Esophagus mucosa (tissue), 1 donor: ENCODE measurements around the gene OCA2. TPM values are rescaled to one million over a fixed set of nuclear protein-coding genes. Genes with fewer than 3 reads are reported as not detected.
"Not testable (repeated sequence)": the region's sequence is repeated elsewhere in the genome, so short reads cannot be mapped to it uniquely, and the experiment has no call there.

Source experiments
- ATAC-seq: fragments of 200-7000 bp; cut with Tn5 transposase; one replicate; pipeline ENCODE4 v1.9.1; 2020
- total RNA-seq: library from RNA; stranded (reverse); gene quantifications from one replicate; pipeline ENCODE4 v1.2.4, GENCODE V29; 2023
- donor health status: DM: yes; HTN: yes; CAD: no.

OCA2 gene
- total RNA-seq, 1 donor from 2014 or later: 1.6 TPM

DNA sequence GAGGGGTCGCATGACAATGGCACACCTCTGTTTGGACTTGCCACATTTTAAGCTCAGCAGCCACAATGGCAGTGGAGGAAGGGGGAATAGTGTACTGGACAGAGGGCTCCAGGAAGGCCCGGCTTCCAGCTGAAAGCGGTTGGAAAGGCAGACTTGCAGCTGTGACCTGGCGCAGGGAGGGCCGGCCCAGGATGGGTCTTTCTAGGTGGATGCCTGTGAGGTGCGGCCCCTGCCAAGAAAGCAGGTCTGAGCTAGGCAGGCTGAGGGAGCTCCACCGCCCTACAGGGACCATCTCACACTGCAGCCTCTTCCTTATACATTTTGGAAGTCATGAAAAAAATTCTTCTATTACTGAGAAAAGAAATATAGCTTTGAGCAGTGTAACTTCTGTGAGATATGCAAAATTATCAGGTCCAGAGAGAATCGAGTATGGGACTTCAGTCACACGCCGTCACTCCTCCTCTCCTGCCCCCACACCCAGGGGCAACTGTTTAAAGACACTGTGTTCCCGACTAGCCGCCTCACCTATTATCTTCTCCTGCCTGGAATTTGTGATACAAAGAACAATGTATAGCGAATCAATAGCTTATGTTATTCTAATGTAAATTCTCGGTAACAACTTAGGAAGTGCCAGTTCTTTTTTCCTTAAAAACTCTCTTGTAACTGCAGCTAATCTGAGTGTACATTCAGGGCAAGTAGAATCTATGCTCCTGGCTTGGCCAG, 331.0 kb downstream of the OCA2 start:
- ATAC-seq: no peak

DNA sequence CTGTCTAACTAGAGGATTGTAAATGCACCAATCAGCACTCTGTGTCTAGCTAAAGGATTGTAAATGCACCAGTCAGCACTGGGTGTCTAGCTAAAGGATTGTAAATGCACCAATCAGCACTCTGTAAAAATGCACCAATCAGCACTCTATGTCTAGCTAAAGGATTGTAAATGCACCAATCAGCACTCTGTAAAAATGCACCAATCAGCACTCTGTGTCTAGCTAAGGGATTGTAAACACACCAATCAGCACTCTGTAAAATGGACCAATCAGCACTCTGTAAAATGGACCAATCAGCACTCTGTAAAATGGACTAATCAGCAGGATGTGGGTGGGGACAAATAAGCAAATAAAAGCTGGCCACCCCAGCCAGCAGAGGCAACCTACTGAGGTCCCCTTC, 331.7 kb downstream of the OCA2 start:
- ATAC-seq: not testable (repeated sequence)

- ATAC-seq: no peak
Measured at GRCh38 chr15:27764339-27764738, 334.8 kb downstream of the OCA2 start.

GRCh38 chr15:27763514-27763913, 335.6 kb downstream of the OCA2 start:
- no peak for ATAC-seq

GRCh38 chr15:27762471-27762870, 336.6 kb downstream of the OCA2 start:
- no peak for ATAC-seq

DNA sequence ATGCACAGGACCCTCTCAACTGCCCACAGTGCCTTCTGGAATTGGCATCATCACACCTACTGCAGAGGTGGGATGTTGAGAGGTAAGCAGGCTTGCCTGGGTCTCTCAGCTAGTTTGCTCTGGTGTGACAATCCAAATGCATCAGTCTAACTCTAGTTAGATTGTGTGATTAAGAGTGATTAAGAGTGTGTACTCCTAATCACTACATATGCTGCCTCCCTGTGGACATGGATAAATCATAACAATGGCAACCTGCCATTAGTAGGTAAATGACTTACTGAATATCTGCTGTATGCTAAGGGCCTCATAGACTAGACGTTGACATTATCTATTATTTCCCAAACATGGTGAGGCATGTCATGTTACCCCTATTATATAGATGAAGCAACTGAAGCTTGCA, 342.1 kb downstream of the OCA2 start:
- no peak for ATAC-seq

DNA sequence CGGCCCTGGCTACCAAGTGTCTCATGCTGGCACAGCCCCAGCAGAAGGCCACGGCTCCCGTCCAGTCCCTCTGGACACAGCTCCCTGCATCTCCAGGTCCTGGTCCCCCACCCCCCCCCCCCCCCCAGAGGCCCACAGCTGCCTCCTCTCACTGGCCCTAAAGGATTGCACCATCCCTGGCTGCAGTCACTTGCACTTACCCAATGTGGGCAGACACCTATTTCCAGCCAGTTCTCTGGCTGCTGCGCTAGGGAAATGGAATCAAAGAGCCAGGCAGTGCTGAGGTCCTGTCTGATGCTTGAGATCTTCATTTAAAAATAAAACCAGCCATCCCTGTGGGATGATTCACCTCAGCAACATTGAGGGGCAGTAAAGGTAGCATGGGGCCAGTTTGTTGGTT, 346.4 kb downstream of the OCA2 start:
- no peak for ATAC-seq

DNA sequence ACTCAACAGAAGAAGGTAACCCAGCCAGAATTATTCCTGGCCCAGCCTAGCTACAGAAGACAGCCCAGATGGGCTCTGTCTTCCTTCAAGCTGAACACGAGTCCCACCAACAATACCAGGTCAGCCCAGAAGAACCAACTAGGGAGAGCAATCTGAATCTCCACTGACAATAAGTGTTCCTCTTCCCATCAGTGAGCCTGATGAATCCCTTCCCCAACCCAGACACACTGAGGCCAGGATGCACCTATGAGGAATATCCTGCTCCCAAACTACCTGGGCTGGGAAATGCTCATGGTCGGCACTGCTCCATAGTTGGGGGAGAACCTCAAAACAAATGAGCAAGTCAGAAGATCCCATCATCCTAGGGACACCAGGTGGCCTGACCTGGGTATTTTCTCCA, 351.1 kb downstream of the OCA2 start:
- no peak for ATAC-seq

- no peak for ATAC-seq
Measured at GRCh38 chr15:27746401-27746955, 352.6 kb downstream of the OCA2 start.

- no peak for ATAC-seq
Measured at GRCh38 chr15:27744641-27745040, 354.5 kb downstream of the OCA2 start.

DNA sequence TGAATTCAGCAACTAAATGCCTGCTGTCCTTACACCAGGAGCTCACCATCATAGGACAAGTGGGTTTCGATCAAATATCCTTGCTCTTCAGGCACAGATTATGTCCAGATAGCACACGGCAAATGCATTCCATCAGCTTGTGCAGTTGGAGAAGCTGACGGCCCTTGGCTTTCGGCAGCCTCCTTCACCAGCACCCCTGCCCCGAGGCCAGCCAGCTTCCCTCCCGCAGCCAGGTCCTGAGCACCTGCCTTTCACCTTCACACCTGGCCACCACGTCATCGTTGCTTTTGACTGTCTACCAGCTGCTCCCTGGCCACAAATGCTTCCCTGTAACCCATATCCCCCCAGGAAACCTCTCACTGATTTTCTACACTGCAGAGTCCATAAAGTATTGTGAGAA, 355.5 kb downstream of the OCA2 start:
- no peak for ATAC-seq

GRCh38 chr15:27742751-27743477, 356.2 kb downstream of the OCA2 start:
- no peak for ATAC-seq

- ATAC-seq: no peak
Measured at GRCh38 chr15:27741226-27741860, 357.8 kb downstream of the OCA2 start.

- no peak for ATAC-seq
Measured at GRCh38 chr15:27734785-27735495, 364.2 kb downstream of the OCA2 start.

DNA sequence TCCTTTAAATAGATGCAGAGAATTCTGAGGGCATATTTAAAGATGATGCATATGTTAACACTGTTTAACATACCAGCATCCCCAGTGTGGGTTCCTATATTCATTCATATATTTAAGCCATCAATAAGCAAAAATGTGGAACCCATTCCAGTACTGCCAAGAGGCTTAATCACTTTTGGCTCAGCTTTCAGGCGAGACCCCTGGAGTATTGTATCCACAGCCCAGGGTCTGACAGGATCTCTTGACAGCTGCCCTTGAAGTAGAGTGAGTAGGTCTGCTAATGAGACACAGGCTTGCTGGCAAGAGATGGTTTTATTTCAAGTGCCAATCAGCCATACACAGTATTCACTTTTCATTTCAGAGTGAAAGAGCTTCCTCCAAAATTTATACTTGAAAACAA, 367.3 kb downstream of the OCA2 start:
- no peak for ATAC-seq

- ATAC-seq: no peak
Measured at GRCh38 chr15:27730868-27731267, 368.2 kb downstream of the OCA2 start.

DNA sequence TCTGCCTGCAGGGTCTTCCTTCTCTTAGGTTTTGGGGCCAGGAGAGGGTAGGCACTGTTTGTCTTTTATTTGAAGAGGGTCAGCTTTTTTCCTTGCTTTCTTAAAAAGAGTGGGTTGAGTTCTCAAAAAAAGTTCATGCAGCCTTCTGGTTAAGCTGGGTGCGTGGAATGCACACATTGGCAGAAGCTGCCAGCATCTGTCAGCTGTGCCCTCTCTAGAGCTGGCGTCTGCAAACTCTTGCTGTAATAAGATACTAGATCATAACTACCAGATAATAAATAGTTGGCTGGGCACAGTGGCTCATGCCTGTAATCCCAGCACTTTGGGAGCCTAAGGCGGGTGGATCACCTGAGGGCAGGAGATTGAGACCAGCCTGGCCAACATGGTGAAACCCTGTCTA, 373.4 kb downstream of the OCA2 start:
- ATAC-seq: no peak

- no peak for ATAC-seq
Measured at GRCh38 chr15:27723821-27724220, 375.3 kb downstream of the OCA2 start.

- ATAC-seq: no peak
Measured at GRCh38 chr15:27722102-27722501, 377.0 kb downstream of the OCA2 start.

DNA sequence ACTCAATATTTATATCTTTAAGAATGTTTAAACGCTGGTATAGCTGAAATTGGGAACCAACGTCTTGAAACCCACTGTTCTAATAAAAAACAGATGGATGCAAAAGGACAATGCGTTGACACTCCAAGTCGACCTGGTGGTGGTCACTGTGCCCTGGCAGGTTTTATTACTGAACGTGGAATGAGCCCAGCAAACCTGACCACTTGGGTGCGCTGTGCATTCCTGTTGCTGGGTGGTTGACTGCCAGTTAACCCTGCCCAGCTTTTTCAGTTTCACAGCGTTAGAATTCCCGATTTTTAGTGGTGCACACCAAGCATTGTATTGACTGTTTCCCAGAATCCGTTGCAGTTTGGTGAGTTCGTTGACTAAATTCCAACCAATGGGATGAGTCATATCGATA, 384.4 kb downstream of the OCA2 start:
- no peak for ATAC-seq

DNA sequence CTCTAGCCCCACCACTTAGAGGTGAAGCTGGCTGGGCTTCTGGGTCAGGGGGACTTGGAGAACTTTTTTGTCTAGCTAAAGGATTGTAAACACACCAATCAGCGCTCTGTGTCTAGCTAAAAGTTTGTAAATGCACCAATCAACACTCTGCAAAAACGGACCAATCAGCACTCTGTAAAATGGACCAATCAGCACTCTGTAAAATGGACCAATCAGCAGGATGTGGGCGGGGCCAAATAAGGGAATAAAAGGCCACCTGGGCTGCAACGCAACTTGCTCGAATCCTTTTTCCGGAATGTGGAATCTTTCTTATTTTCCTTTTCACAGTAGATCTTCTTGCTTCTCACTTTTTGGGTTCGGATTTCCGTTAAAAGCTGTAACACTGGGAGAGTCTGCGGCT, 385.3 kb downstream of the OCA2 start:
- not testable (repeated sequence) for ATAC-seq

DNA sequence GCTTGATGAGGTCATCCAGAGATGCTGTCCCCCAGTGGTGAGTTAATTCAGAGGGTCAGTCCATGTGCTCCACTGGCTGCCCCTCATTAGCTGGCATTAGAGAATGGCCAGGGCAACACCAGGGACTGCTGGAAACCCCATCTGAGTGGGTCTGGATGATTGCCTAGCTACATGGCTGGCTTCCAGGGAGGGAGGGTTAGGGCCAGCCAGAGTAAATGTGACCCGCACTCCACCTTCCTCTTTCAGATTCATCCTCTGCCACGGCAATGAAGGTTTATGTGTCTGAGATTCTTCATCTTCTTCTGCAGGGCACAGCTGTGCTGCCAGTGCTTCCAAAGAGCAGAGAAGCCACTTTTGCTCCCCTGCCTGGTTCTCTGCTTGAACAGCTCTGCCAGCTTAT, 391.9 kb downstream of the OCA2 start:
- no peak for ATAC-seq

DNA sequence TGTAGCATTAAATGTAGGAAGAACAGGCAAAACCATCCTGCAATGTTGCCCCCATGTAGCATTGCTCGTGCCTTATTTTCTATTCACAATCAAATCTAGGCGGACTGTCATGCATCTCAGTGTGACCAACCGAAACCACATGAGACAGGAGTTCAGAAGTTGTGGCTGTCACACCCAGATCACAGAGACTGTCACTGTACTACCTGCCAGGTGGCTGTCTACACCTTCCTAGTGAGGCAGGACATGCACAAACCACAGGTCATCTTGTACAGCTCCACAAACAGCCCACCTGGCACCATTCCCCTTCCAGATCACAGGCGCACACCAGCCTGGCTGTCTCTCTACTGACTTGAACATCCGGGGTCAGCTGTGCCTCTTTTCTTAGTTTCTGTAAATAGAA, 392.8 kb downstream of the OCA2 start:
- no peak for ATAC-seq
